HEK293 (cell line): ENCODE data around the gene DCTN1.

Experiments used
- CTCF ChIA-PET: fragments of 350-600 bp; formaldehyde crosslinking; extraction: SDS; loops from one replicate; lab custom pipeline; 2021; ENCODE audit warnings: antibody characterized with exemption; lab: Yijun Ruan, JAX
- POLR2A ChIA-PET: fragments of 300-600 bp; formaldehyde crosslinking; extraction: SDS; loops from one replicate; lab custom pipeline; 2020; ENCODE audit warnings: antibody characterized with exemption, inconsistent platforms; lab: Yijun Ruan, JAX
- H3K27ac ChIP-seq: fragments of 200-500 bp; sonication (Bioruptor generic); 2 replicates; pipeline ENCODE4 v1.5.1; 2014; ENCODE audit warnings: low read depth, low read length, control low read depth, inconsistent platforms; ENCODE audit errors: extremely low read depth
- H3K36me3 ChIP-seq, 2 experiments: fragments of 200-500 bp in 1 of 2; sonication (Bioruptor generic) in 1 of 2; 1 replicate in 1 of 2; 2 replicates in 1 of 2; pipeline ENCODE4 v1.5.1; 2014 to 2017; ENCODE audit warnings: inconsistent platforms in 2 of 2, low read length in 2 of 2; ENCODE audit not compliant: control insufficient read depth in 2 of 2, insufficient read depth in 1 of 2
- H3K4me1 ChIP-seq: fragments of 200-500 bp; sonication (Bioruptor generic); 2 replicates; pipeline ENCODE4 v1.5.1; 2014; ENCODE audit warnings: mild to moderate bottlenecking, low read length, inconsistent platforms; ENCODE audit not compliant: control insufficient read depth, insufficient read depth
- H3K4me3 ChIP-seq: 2 replicates; pipeline ENCODE4 v1.5.1; 2011; ENCODE audit warnings: low read depth, mild to moderate bottlenecking, control low read depth, low read length, moderate library complexity
- H3K9me3 ChIP-seq: fragments of 200-500 bp; sonication (Bioruptor generic); 2 replicates; pipeline ENCODE4 v1.5.1; 2014; ENCODE audit warnings: low read depth, low read length, inconsistent platforms; ENCODE audit not compliant: control insufficient read depth, insufficient read depth
- EGR2 ChIP-seq: fragments of 450-650 bp; formaldehyde crosslinking; IDR thresholded peaks from 2 replicates; pipeline ENCODE4 v1.5.1; 2016; ENCODE audit warnings: low read depth, missing biosample characterization, missing genetic modification characterization
- GLIS1 ChIP-seq: fragments of 450-650 bp; formaldehyde crosslinking; IDR thresholded peaks from 2 replicates; pipeline ENCODE4 v1.5.1; 2016; ENCODE audit warnings: missing biosample characterization, missing genetic modification characterization
- HOXA7 ChIP-seq: sonication (generic); formaldehyde crosslinking; IDR thresholded peaks from 2 replicates; pipeline ENCODE4 v1.8.1; 2022; ENCODE audit warnings: missing genetic modification reagents, borderline replicate concordance
- KLF8 ChIP-seq: fragments of 450-650 bp; formaldehyde crosslinking; IDR thresholded peaks from 2 replicates; pipeline ENCODE4 v1.5.1; 2016; ENCODE audit warnings: missing biosample characterization, missing genetic modification characterization
- MZF1 ChIP-seq: fragments of 450-650 bp; formaldehyde crosslinking; IDR thresholded peaks from 2 replicates; pipeline ENCODE4 v1.5.1; 2017; ENCODE audit warnings: missing biosample characterization, missing genetic modification characterization, borderline replicate concordance
- OVOL3 ChIP-seq: fragments of 450-650 bp; formaldehyde crosslinking; IDR thresholded peaks from 2 replicates; pipeline ENCODE4 v1.5.1; 2016; ENCODE audit warnings: missing biosample characterization, missing genetic modification characterization
- SP3 ChIP-seq: fragments of 450-650 bp; formaldehyde crosslinking; IDR thresholded peaks from 2 replicates; pipeline ENCODE4 v1.5.1; 2016; ENCODE audit warnings: missing biosample characterization, missing genetic modification characterization
- ZBTB7A ChIP-seq: fragments of 450-650 bp; formaldehyde crosslinking; IDR thresholded peaks from 2 replicates; pipeline ENCODE4 v1.5.1; 2016; ENCODE audit warnings: low read depth, missing biosample characterization, missing genetic modification characterization
- ZBTB8A ChIP-seq: fragments of 450-650 bp; formaldehyde crosslinking; IDR thresholded peaks from 2 replicates; pipeline ENCODE4 v1.5.1; 2016; ENCODE audit warnings: missing biosample characterization, missing genetic modification characterization
- ZFP3 ChIP-seq: fragments of 450-650 bp; formaldehyde crosslinking; IDR thresholded peaks from 2 replicates; pipeline ENCODE4 v1.5.1; 2016; ENCODE audit warnings: low read depth, missing biosample characterization, missing genetic modification characterization
- ZNF138 ChIP-seq: fragments of 450-650 bp; formaldehyde crosslinking; IDR thresholded peaks from 2 replicates; pipeline ENCODE4 v1.5.1; 2016; ENCODE audit warnings: missing biosample characterization, missing genetic modification characterization, borderline replicate concordance
- ZNF155 ChIP-seq: fragments of 450-650 bp; formaldehyde crosslinking; IDR thresholded peaks from 2 replicates; pipeline ENCODE4 v1.5.1; 2016; ENCODE audit warnings: missing biosample characterization, missing genetic modification characterization
- ZNF157 ChIP-seq: fragments of 450-650 bp; formaldehyde crosslinking; IDR thresholded peaks from 2 replicates; pipeline ENCODE4 v1.5.1; 2016; ENCODE audit warnings: missing biosample characterization, missing genetic modification characterization
- ZNF169 ChIP-seq: fragments of 450-650 bp; formaldehyde crosslinking; IDR thresholded peaks from 2 replicates; pipeline ENCODE4 v1.5.1; 2016; ENCODE audit warnings: missing biosample characterization, missing genetic modification characterization
- ZNF174 ChIP-seq: fragments of 450-650 bp; formaldehyde crosslinking; IDR thresholded peaks from 2 replicates; pipeline ENCODE4 v1.5.0; 2017; ENCODE audit warnings: missing biosample characterization, mild to moderate bottlenecking, missing genetic modification characterization
- ZNF175 ChIP-seq: fragments of 450-650 bp; formaldehyde crosslinking; IDR thresholded peaks from 2 replicates; pipeline ENCODE4 v1.5.1; 2016; ENCODE audit warnings: missing biosample characterization, missing genetic modification characterization
- ZNF184 ChIP-seq: fragments of 450-650 bp; IDR thresholded peaks from 2 replicates; pipeline ENCODE4 v1.5.1; 2018; ENCODE audit warnings: missing biosample characterization, mild to moderate bottlenecking, missing genetic modification characterization
- ZNF24 ChIP-seq: fragments of 450-650 bp; formaldehyde crosslinking; IDR thresholded peaks from 2 replicates; pipeline ENCODE4 v1.5.1; 2016; ENCODE audit warnings: missing biosample characterization, missing genetic modification characterization
- ZNF292 ChIP-seq: fragments of 450-650 bp; formaldehyde crosslinking; IDR thresholded peaks from 2 replicates; pipeline ENCODE4 v1.5.1; 2016; ENCODE audit warnings: low read depth, missing biosample characterization, missing genetic modification characterization, borderline replicate concordance
- ZNF302 ChIP-seq: fragments of 450-650 bp; formaldehyde crosslinking; IDR thresholded peaks from 2 replicates; pipeline ENCODE4 v1.5.1; 2016; ENCODE audit warnings: missing biosample characterization, missing genetic modification characterization, low read depth
- ZNF350 ChIP-seq: fragments of 450-650 bp; formaldehyde crosslinking; IDR thresholded peaks from 2 replicates; pipeline ENCODE4 v1.5.0; 2017; ENCODE audit warnings: missing biosample characterization, mild to moderate bottlenecking, missing genetic modification characterization
- ZNF37A ChIP-seq: fragments of 450-650 bp; IDR thresholded peaks from 2 replicates; pipeline ENCODE4 v1.5.1; 2018; ENCODE audit warnings: missing biosample characterization, missing genetic modification characterization
- ZNF510 ChIP-seq: fragments of 450-650 bp; formaldehyde crosslinking; IDR thresholded peaks from 2 replicates; pipeline ENCODE4 v1.5.1; 2018; ENCODE audit warnings: mild to moderate bottlenecking, missing genetic modification characterization, missing biosample characterization; ENCODE audit not compliant: insufficient replicate concordance
- ZNF558 ChIP-seq: fragments of 450-650 bp; formaldehyde crosslinking; IDR thresholded peaks from 2 replicates; pipeline ENCODE4 v1.5.1; 2016; ENCODE audit warnings: missing biosample characterization, missing genetic modification characterization
- ZNF596 ChIP-seq: fragments of 450-650 bp; IDR thresholded peaks from 2 replicates; pipeline ENCODE4 v1.5.0; 2018; ENCODE audit warnings: missing biosample characterization, mild to moderate bottlenecking, missing genetic modification characterization, moderate library complexity
- ZNF626 ChIP-seq: fragments of 450-650 bp; sonication (Bioruptor Pico); formaldehyde crosslinking; IDR thresholded peaks from 2 replicates; pipeline ENCODE4 v1.5.1; 2018; ENCODE audit warnings: missing biosample characterization, missing genetic modification characterization, inconsistent platforms
- ZNF658 ChIP-seq: fragments of 450-650 bp; formaldehyde crosslinking; IDR thresholded peaks from 2 replicates; pipeline ENCODE4; 2016; ENCODE audit warnings: missing biosample characterization, missing genetic modification characterization
- ZNF830 ChIP-seq: fragments of 450-650 bp; IDR thresholded peaks from 2 replicates; pipeline ENCODE4 v1.5.0; 2018; ENCODE audit warnings: missing biosample characterization, missing genetic modification characterization, low read depth, mild to moderate bottlenecking, moderate library complexity
- ZSCAN16 ChIP-seq: fragments of 450-650 bp; formaldehyde crosslinking; IDR thresholded peaks from 2 replicates; pipeline ENCODE4 v1.5.1; 2016; ENCODE audit warnings: missing biosample characterization, missing genetic modification characterization
- TF ChIP-seq, protein P1 (sequence below): fragments of 450-650 bp; formaldehyde crosslinking; IDR thresholded peaks from 2 replicates; pipeline ENCODE4 v1.5.1; 2016; ENCODE audit warnings: missing biosample characterization, missing genetic modification characterization
- TF ChIP-seq, protein P2 (sequence below): fragments of 450-650 bp; formaldehyde crosslinking; IDR thresholded peaks from 2 replicates; pipeline ENCODE4 v1.5.1; 2017; ENCODE audit warnings: missing biosample characterization, missing genetic modification characterization
- TF ChIP-seq, protein P3 (sequence below): fragments of 450-650 bp; formaldehyde crosslinking; IDR thresholded peaks from 2 replicates; pipeline ENCODE4 v1.5.1; 2016; ENCODE audit warnings: missing biosample characterization, missing genetic modification characterization
- TF ChIP-seq, protein P4 (sequence below): fragments of 450-650 bp; formaldehyde crosslinking; IDR thresholded peaks from 2 replicates; pipeline ENCODE4 v1.5.1; 2016; ENCODE audit warnings: missing biosample characterization, missing genetic modification characterization

Gene DCTN1

DNA sequence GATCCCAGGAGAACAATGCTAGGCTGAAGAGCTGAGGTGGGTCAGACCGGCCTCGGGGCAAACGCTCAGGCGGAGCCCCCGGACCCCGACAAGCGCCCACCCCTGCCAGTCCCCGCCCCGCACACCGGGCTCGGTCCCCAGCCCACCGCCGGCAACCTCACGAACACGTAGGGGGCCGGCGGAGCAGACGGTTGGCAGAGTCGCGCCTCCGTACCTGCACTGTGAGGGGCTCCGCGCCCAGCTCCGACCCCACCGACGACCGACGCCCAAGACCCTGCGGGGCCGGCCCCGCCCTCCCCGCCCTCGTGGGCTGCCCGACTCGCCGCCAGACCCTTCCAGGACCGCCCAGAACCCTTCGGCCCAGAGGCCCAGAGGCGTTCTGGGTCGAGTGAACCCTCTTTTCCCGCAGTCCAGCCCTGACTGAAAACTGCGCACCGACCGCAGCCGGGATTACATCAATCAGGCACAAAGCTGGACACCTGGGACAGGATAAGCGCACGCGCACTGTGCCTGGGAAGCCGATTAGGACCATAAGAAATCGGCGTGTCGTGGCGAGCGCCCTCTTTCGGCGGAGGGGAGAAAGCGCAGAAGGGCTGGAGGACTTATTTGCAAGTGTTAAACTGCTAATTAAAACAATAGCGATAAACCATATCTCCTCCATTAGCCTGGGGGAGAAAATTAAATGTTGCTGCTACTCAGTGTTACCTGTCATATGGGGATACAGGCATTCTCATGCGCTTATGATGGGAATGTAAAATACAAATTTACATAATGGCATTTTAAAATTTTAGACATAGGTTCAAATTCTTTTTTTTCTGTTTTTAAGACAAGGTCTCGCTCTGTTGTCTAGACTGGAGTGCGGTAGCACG lies 11.7 kb upstream of the DCTN1 start:
- Histone ChIP-seq H3K27ac (peak overlapping the region; percentile 91), H3K9me3 (no peaks in the 10 kb centered on the region), H3K4me1 (peaks cover 8% of the 10 kb centered on the region; the same call in 1 of the 2 replicates), H3K4me3 (peak overlapping the region; percentile 92), H3K36me3 (peaks cover 0 to 10% of the 10 kb centered on the region in 2 experiments; a peak in 2 of 3 replicates)
- CTCF ChIA-PET = interaction anchor here (0.6 to 3.9 kb wide), 22 partner anchors 8 to 211 kb away, joined by 3 to 35 read pairs (median 4); no protein-coding TSS in a partner anchor
- POLR2A ChIA-PET = interaction anchor here (0.5 to 2.1 kb wide), 18 partner anchors 9 to 655 kb away, joined by 3 to 20 read pairs (median 5); partner anchors contain the start of genes CCDC142, DCTN1, INO80B and STAMBP
- TF ChIP-seq ZNF24 (tag by site-specific recombination) (no peak), ZNF830 (tag by site-specific recombination) (no peak), HOXA7 (CRISPR knock-in tag) (no peak), ZNF510 (no peak), ZNF157 (tag by site-specific recombination) (no peak), EGR2 (tag by site-specific recombination) (peak; percentile 24; the same call in 1 of the 2 replicates), ZNF302 (tag by site-specific recombination) (no peak), OVOL3 (tag by site-specific recombination) (no peak), ZNF558 (no peak; the same call in 1 of the 2 replicates), ZNF184 (tag by site-specific recombination) (no peak), GLIS1 (no peak), ZBTB7A (tag by site-specific recombination) (no peak), ZNF155 (no peak), ZNF138 (tag by site-specific recombination) (no peak), KLF8 (peak; percentile 94), ZNF596 (no peak), ZBTB8A (tag by site-specific recombination) (peak; percentile 43), ZNF658 (tag by site-specific recombination) (no peak), ZNF626 (tag by site-specific recombination) (no peak), ZSCAN16 (tag by site-specific recombination) (no peak), ZNF292 (no peak), ZNF37A (no peak), MZF1 (tag by site-specific recombination) (no peak), ZNF175 (tag by site-specific recombination) (no peak), ZNF350 (tag by site-specific recombination) (no peak), ZNF169 (no peak), SP3 (tag by site-specific recombination) (peak; percentile 84), ZNF174 (tag by site-specific recombination) (no peak), ZFP3 (no peak)
- TF ChIP-seq, protein P1, sequence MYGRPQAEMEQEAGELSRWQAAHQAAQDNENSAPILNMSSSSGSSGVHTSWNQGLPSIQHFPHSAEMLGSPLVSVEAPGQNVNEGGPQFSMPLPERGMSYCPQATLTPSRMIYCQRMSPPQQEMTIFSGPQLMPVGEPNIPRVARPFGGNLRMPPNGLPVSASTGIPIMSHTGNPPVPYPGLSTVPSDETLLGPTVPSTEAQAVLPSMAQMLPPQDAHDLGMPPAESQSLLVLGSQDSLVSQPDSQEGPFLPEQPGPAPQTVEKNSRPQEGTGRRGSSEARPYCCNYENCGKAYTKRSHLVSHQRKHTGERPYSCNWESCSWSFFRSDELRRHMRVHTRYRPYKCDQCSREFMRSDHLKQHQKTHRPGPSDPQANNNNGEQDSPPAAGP (tag by site-specific recombination) = peak; percentile 74; the same call in 1 of the 2 replicates
- TF ChIP-seq, protein P2, sequence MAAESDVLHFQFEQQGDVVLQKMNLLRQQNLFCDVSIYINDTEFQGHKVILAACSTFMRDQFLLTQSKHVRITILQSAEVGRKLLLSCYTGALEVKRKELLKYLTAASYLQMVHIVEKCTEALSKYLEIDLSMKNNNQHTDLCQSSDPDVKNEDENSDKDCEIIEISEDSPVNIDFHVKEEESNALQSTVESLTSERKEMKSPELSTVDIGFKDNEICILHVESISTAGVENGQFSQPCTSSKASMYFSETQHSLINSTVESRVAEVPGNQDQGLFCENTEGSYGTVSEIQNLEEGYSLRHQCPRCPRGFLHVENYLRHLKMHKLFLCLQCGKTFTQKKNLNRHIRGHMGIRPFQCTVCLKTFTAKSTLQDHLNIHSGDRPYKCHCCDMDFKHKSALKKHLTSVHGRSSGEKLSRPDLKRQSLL = no peak
- TF ChIP-seq, protein P3, sequence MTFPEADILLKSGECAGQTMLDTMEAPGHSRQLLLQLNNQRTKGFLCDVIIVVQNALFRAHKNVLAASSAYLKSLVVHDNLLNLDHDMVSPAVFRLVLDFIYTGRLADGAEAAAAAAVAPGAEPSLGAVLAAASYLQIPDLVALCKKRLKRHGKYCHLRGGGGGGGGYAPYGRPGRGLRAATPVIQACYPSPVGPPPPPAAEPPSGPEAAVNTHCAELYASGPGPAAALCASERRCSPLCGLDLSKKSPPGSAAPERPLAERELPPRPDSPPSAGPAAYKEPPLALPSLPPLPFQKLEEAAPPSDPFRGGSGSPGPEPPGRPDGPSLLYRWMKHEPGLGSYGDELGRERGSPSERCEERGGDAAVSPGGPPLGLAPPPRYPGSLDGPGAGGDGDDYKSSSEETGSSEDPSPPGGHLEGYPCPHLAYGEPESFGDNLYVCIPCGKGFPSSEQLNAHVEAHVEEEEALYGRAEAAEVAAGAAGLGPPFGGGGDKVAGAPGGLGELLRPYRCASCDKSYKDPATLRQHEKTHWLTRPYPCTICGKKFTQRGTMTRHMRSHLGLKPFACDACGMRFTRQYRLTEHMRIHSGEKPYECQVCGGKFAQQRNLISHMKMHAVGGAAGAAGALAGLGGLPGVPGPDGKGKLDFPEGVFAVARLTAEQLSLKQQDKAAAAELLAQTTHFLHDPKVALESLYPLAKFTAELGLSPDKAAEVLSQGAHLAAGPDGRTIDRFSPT (tag by site-specific recombination) = no peak
- TF ChIP-seq, protein P4, sequence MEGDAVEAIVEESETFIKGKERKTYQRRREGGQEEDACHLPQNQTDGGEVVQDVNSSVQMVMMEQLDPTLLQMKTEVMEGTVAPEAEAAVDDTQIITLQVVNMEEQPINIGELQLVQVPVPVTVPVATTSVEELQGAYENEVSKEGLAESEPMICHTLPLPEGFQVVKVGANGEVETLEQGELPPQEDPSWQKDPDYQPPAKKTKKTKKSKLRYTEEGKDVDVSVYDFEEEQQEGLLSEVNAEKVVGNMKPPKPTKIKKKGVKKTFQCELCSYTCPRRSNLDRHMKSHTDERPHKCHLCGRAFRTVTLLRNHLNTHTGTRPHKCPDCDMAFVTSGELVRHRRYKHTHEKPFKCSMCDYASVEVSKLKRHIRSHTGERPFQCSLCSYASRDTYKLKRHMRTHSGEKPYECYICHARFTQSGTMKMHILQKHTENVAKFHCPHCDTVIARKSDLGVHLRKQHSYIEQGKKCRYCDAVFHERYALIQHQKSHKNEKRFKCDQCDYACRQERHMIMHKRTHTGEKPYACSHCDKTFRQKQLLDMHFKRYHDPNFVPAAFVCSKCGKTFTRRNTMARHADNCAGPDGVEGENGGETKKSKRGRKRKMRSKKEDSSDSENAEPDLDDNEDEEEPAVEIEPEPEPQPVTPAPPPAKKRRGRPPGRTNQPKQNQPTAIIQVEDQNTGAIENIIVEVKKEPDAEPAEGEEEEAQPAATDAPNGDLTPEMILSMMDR = peak; percentile 94
